Activated naive CD4-positive, alpha-beta T cell treated with anti-CD3 and anti-CD28 coated beads, Interleukin-2, amount 50 U/mL, for 72 hours (primary cell): ENCODE measurements around the gene ST8SIA6. TPM values are rescaled to one million over a fixed set of nuclear protein-coding genes. Genes with fewer than 3 reads are reported as not detected.
"Not testable (repeated sequence)": the region's sequence is repeated elsewhere in the genome, so short reads cannot be mapped to it uniquely, and the experiment has no call there.

ENCODE experiments used
- ATAC-seq, 2 donors: fragments of 150-1000 bp; cut with Tn5 transposase; 2 replicates each; pipeline ENCODE4 v1.10.0; 2021; ENCODE audit warnings: mild to moderate bottlenecking in 2 of 2, moderate library complexity in 2 of 2
- DNase-seq, 2 donors: peaks; one replicate each; pipeline ENCODE4 v3.0.0; 2021 to 2022; ENCODE audit warnings: low spot score in 2 of 2
- H3K27ac Mint-ChIP-seq, 2 donors: one replicate each; pipeline ENCODE4 v1.8.0; 2022; ENCODE audit warnings: mild to moderate bottlenecking in 2 of 2, mixed read lengths in 2 of 2
- H3K36me3 Mint-ChIP-seq, 2 donors: one replicate each; pipeline ENCODE4 v1.8.0; 2022; ENCODE audit warnings: mixed read lengths in 2 of 2
- H3K9me3 Mint-ChIP-seq, 2 donors: one replicate each; pipeline ENCODE4 v1.8.0; 2022; ENCODE audit warnings: mixed read lengths in 2 of 2
- total RNA-seq, 2 donors: library from RNA; stranded (reverse); gene quantifications; one replicate each; pipeline ENCODE4 v1.2.3, GENCODE V29; 2022

ST8SIA6 gene
- total RNA-seq, 2 donors from 2014 or later, result 0.10 TPM; not detected in 1

- Mint-ChIP-seq H3K27ac (no peak overlapping the region), H3K9me3 (peaks cover 2 to 17% of the 10 kb centered on the region in 2 donors), H3K36me3 (peaks cover 5 to 8% of the 10 kb centered on the region in 2 donors)
- ATAC-seq (no peak), DNase-seq (no peak)
These were observed 37.8 kb downstream of the ST8SIA6 start for GRCh38 chr10:17416442-17417211.

- peaks cover 5 to 8% of the 10 kb centered on the region in 2 donors for H3K36me3 Mint-ChIP-seq
- DNase-seq (no peak), ATAC-seq (no peak)
- peaks cover 2 to 17% of the 10 kb centered on the region in 2 donors for H3K9me3 Mint-ChIP-seq
- no peak overlapping the region for H3K27ac Mint-ChIP-seq
These were observed 39.2 kb downstream of the ST8SIA6 start for GRCh38 chr10:17415046-17415658.

GRCh38 chr10:17414484-17414883 lies 39.9 kb downstream of the ST8SIA6 start:
- Mint-ChIP-seq H3K9me3 (peaks cover 2 to 17% of the 10 kb centered on the region in 2 donors), H3K36me3 (peaks cover 5 to 8% of the 10 kb centered on the region in 2 donors), H3K27ac (no peak overlapping the region)
- no peak for DNase-seq
- no peak for ATAC-seq

- Mint-ChIP-seq H3K36me3 (peaks cover 5 to 8% of the 10 kb centered on the region in 2 donors), H3K9me3 (peaks cover 2 to 17% of the 10 kb centered on the region in 2 donors), H3K27ac (no peak overlapping the region)
- no peak for DNase-seq
- no peak for ATAC-seq
These were observed 40.5 kb downstream of the ST8SIA6 start for GRCh38 chr10:17413876-17414275.

GRCh38 chr10:17412323-17412722 lies 42.1 kb downstream of the ST8SIA6 start:
- Mint-ChIP-seq H3K36me3 (peaks cover 5 to 8% of the 10 kb centered on the region in 2 donors), H3K9me3 (peaks cover 2 to 11% of the 10 kb centered on the region in 2 donors), H3K27ac (no peak overlapping the region)
- ATAC-seq (no peak), DNase-seq (no peak)

- Mint-ChIP-seq H3K36me3 (no peaks in the 10 kb centered on the region), H3K9me3 (no peaks in the 10 kb centered on the region), H3K27ac (no peak overlapping the region)
- DNase-seq (no peak), ATAC-seq (no peak)
These were observed 43.5 kb downstream of the ST8SIA6 start for GRCh38 chr10:17410907-17411306.

GRCh38 chr10:17409170-17409733 lies 45.1 kb downstream of the ST8SIA6 start:
- Mint-ChIP-seq H3K27ac (peak overlapping the region in 1 of 2 donors; percentile 17), H3K36me3 (no peaks in the 10 kb centered on the region), H3K9me3 (no peaks in the 10 kb centered on the region)
- DNase-seq (no peak), ATAC-seq (no peak)

- ATAC-seq (no peak), DNase-seq (no peak)
- no peaks in the 10 kb centered on the region for H3K9me3 Mint-ChIP-seq
- no peak overlapping the region for H3K27ac Mint-ChIP-seq
- no peaks in the 10 kb centered on the region for H3K36me3 Mint-ChIP-seq
These were observed 47.3 kb downstream of the ST8SIA6 start for GRCh38 chr10:17407047-17407446.

GRCh38 chr10:17406036-17406834 lies 48.2 kb downstream of the ST8SIA6 start:
- ATAC-seq, result no peak
- DNase-seq, result no peak
- H3K36me3 Mint-ChIP-seq, result no peaks in the 10 kb centered on the region
- H3K9me3 Mint-ChIP-seq, result no peaks in the 10 kb centered on the region
- H3K27ac Mint-ChIP-seq, result no peak overlapping the region

- no peaks in the 10 kb centered on the region for H3K9me3 Mint-ChIP-seq
- no peak overlapping the region for H3K27ac Mint-ChIP-seq
- H3K36me3 Mint-ChIP-seq, result no peaks in the 10 kb centered on the region
- no peak for ATAC-seq
- no peak for DNase-seq
These were observed 51.2 kb downstream of the ST8SIA6 start for GRCh38 chr10:17403161-17403560.

GRCh38 chr10:17402040-17402439 lies 52.4 kb downstream of the ST8SIA6 start:
- H3K36me3 Mint-ChIP-seq, ATAC-seq, H3K9me3 Mint-ChIP-seq, H3K27ac Mint-ChIP-seq, DNase-seq: not testable (repeated sequence)

- Mint-ChIP-seq H3K9me3 (no peaks in the 10 kb centered on the region), H3K36me3 (no peaks in the 10 kb centered on the region), H3K27ac (no peak overlapping the region)
- ATAC-seq (no peak), DNase-seq (no peak)
These were observed 58.4 kb downstream of the ST8SIA6 start for GRCh38 chr10:17396004-17396403.

- no peaks in the 10 kb centered on the region for H3K36me3 Mint-ChIP-seq
- ATAC-seq (peak; percentile 66 to 83), DNase-seq (no peak)
- H3K9me3 Mint-ChIP-seq, result no peaks in the 10 kb centered on the region
- no peak overlapping the region for H3K27ac Mint-ChIP-seq
These were observed 59.5 kb downstream of the ST8SIA6 start for GRCh38 chr10:17394854-17395253.

GRCh38 chr10:17387861-17388503 lies 66.4 kb downstream of the ST8SIA6 start:
- no peaks in the 10 kb centered on the region for H3K9me3 Mint-ChIP-seq
- no peaks in the 10 kb centered on the region for H3K36me3 Mint-ChIP-seq
- no peak overlapping the region for H3K27ac Mint-ChIP-seq
- DNase-seq, result no peak
- ATAC-seq, result no peak

GRCh38 chr10:17386616-17387075 lies 67.7 kb downstream of the ST8SIA6 start:
- no peak overlapping the region for H3K27ac Mint-ChIP-seq
- no peaks in the 10 kb centered on the region for H3K36me3 Mint-ChIP-seq
- no peak for ATAC-seq
- no peaks in the 10 kb centered on the region for H3K9me3 Mint-ChIP-seq
- DNase-seq, result no peak

GRCh38 chr10:17386021-17386420 lies 68.4 kb downstream of the ST8SIA6 start:
- no peak for DNase-seq
- Mint-ChIP-seq H3K36me3 (no peaks in the 10 kb centered on the region), H3K9me3 (no peaks in the 10 kb centered on the region), H3K27ac (no peak overlapping the region)
- ATAC-seq, result no peak
